HepG2 (cell line): ENCODE results near the gene TBR1. TPM values are rescaled to one million over a fixed set of nuclear protein-coding genes. Genes with fewer than 3 reads are reported as not detected.
A peak's percentile ranks its signal among the peaks of the same experiment; 100 is the strongest.

ENCODE experiments used
- ATAC-seq: fragments of 200-7000 bp; cut with Tn5 transposase; 3 replicates; pipeline ENCODE4 v1.9.1; 2020; ENCODE audit warnings: mild to moderate bottlenecking, moderate library complexity
- BruUV-seq: library from RNA; stranded (reverse); fragments of 400-500 nt; replicated peaks from 2 replicates; lab custom pipeline; 2021; lab: Mats Ljungman, UMichigan
- CTCF ChIA-PET: fragments of 300-600 bp; formaldehyde crosslinking; extraction: SDS; loops from one replicate; lab custom pipeline; 2021; ENCODE audit warnings: low total read pairs, inconsistent platforms, low intra/inter-chr PET ratio; lab: Yijun Ruan, JAX
- POLR2A ChIA-PET: fragments of 350-600 bp; sonication (Branson Sonifier 250); formaldehyde crosslinking; loops from one replicate; lab custom pipeline; 2020; ENCODE audit warnings: antibody characterized with exemption, inconsistent platforms; lab: Yijun Ruan, JAX
- DNase-seq: peaks from one replicate; pipeline ENCODE4 v3.0.0-alpha.2; 2015; ENCODE audit warnings: low spot score
- FAIRE-seq: peaks from 3 replicates; lab custom pipeline; 2011; peaks lifted over from hg19 to GRCh38; lab: Jason Lieb, UNC
- H2AFZ ChIP-seq: one replicate; pipeline ENCODE4 v1.6.1; 2011; ENCODE audit warnings: low read length, inconsistent platforms
- H3K27ac ChIP-seq: fragments of 300-600 bp; 3 replicates; pipeline ENCODE4 v1.8.0; 2011; ENCODE audit warnings: mixed run types, mild to moderate bottlenecking, mixed read lengths, low read length, inconsistent platforms; ENCODE audit not compliant: insufficient read depth; ENCODE audit errors: extremely low read length
- H3K27me3 ChIP-seq, 2 experiments: fragments of 200-600 bp in 1 of 2; 2 replicates in 1 of 2; 3 replicates in 1 of 2; pipeline versions ENCODE4 v1.6.0 to v1.8.0; 2011; ENCODE audit warnings: low read length in 2 of 2, mild to moderate bottlenecking in 2 of 2, moderate library complexity in 2 of 2, inconsistent platforms in 1 of 2; ENCODE audit not compliant: insufficient read depth in 2 of 2, control insufficient read depth in 1 of 2
- H3K36me3 ChIP-seq, 2 experiments: fragments of 200-600 bp in 1 of 2; replicated peaks in 1 of 2; 2 replicates in 1 of 2; 3 replicates in 1 of 2; pipeline versions ENCODE4 v1.5.1 to v1.8.0; 2011; ENCODE audit warnings: low read length in 2 of 2, inconsistent platforms in 1 of 2; ENCODE audit not compliant: insufficient read depth in 2 of 2, control insufficient read depth in 1 of 2
- H3K4me1 ChIP-seq: 2 replicates; pipeline ENCODE4 v1.5.1; 2012; ENCODE audit warnings: low read length, inconsistent platforms; ENCODE audit not compliant: insufficient read depth
- H3K4me2 ChIP-seq: 2 replicates; pipeline ENCODE4 v1.6.0; 2011; ENCODE audit warnings: low read depth, low read length, inconsistent platforms
- H3K4me3 ChIP-seq, 3 experiments: fragments of 200-600 bp in 1 of 3; sonication (generic), shearing (Covaris generic) in 1 of 3; replicated peaks in 1 of 3; 2 replicates each; pipeline ENCODE4 v1.5.1; 2011 to 2016; ENCODE audit warnings: low read length in 3 of 3, inconsistent platforms in 2 of 3, low read depth in 2 of 3, mild to moderate bottlenecking in 2 of 3, control low read depth in 1 of 3, mixed read lengths in 1 of 3; ENCODE audit not compliant: insufficient read depth in 1 of 3
- H3K79me2 ChIP-seq: one replicate; pipeline ENCODE4 v1.6.1; 2011; ENCODE audit warnings: low read length, inconsistent platforms; ENCODE audit not compliant: insufficient read depth
- H3K9ac ChIP-seq: 2 replicates; pipeline ENCODE4 v1.6.0; 2011; ENCODE audit warnings: mild to moderate bottlenecking, low read depth, low read length, inconsistent platforms; ENCODE audit not compliant: insufficient read depth
- H3K9me3 ChIP-seq: 2 replicates; pipeline ENCODE4 v1.5.1; 2012; ENCODE audit warnings: mild to moderate bottlenecking, low read length
- H4K20me1 ChIP-seq: 2 replicates; pipeline ENCODE4 v1.6.0; 2011; ENCODE audit warnings: inconsistent platforms, mild to moderate bottlenecking, low read length, moderate library complexity; ENCODE audit not compliant: insufficient read depth
- ASH2L ChIP-seq: fragments of 300-600, 200-600 bp; sonication (generic); IDR thresholded peaks from 2 replicates; pipeline ENCODE4 v1.7.0; 2017; ENCODE audit warnings: low read depth, mild to moderate bottlenecking, moderate library complexity, mixed read lengths, low read length; ENCODE audit not compliant: insufficient read length
- ATF7-NPFF ChIP-seq: sonication (generic); formaldehyde crosslinking; IDR thresholded peaks from 2 replicates; pipeline ENCODE4 v1.8.1; 2023; ENCODE audit warnings: mild to moderate bottlenecking, low read depth, missing genetic modification reagents, moderate library complexity
- CSRNP1 ChIP-seq: sonication (generic); formaldehyde crosslinking; IDR thresholded peaks from 2 replicates; pipeline ENCODE4 v1.8.1; 2023; ENCODE audit warnings: mild to moderate bottlenecking, missing genetic modification reagents
- EZH2 ChIP-seq: conservative IDR thresholded peaks from 2 replicates; pipeline ENCODE4 v1.6.1; 2012; ENCODE audit warnings: mild to moderate bottlenecking, low read depth, low read length, moderate library complexity
- HIVEP1 ChIP-seq: sonication (generic); formaldehyde crosslinking; IDR thresholded peaks from 2 replicates; pipeline ENCODE4 v1.4.0; 2020; ENCODE audit warnings: mild to moderate bottlenecking, missing genetic modification reagents
- KAT8 ChIP-seq: IDR thresholded peaks from 2 replicates; pipeline ENCODE4 v1.6.1; 2016; ENCODE audit warnings: missing genetic modification reagents, missing compliant biosample characterization
- KDM5B ChIP-seq: sonication (generic); formaldehyde crosslinking; IDR thresholded peaks from 2 replicates; pipeline ENCODE4 v1.4.0; 2020; ENCODE audit warnings: missing genetic modification reagents, mild to moderate bottlenecking, borderline replicate concordance
- MTA3 ChIP-seq: sonication (generic); formaldehyde crosslinking; IDR thresholded peaks from 2 replicates; pipeline ENCODE4 v1.4.0; 2020; ENCODE audit warnings: missing genetic modification reagents
- NFIB ChIP-seq: sonication (generic); formaldehyde crosslinking; IDR thresholded peaks from 2 replicates; pipeline ENCODE4 v1.9.0; 2021; ENCODE audit warnings: missing genetic modification reagents, mild to moderate bottlenecking, borderline replicate concordance
- NR2C2 ChIP-seq: sonication (generic); formaldehyde crosslinking; IDR thresholded peaks from 2 replicates; pipeline ENCODE4 v1.4.0; 2020; ENCODE audit warnings: missing genetic modification reagents, mild to moderate bottlenecking, moderate library complexity, borderline replicate concordance
- PATZ1 ChIP-seq: sonication (generic); formaldehyde crosslinking; IDR thresholded peaks from 2 replicates; pipeline ENCODE4 v1.4.0; 2020; ENCODE audit warnings: missing genetic modification reagents
- SKI ChIP-seq: fragments of 450-650 bp; IDR thresholded peaks from one replicate; pipeline ENCODE4 v1.6.1; 2018; ENCODE audit warnings: mild to moderate bottlenecking; ENCODE audit not compliant: partially characterized antibody
- SYNCRIP ChIP-seq: fragments of 200-400 bp; formaldehyde crosslinking; IDR thresholded peaks from 2 replicates; pipeline ENCODE4 v1.6.1; 2018; ENCODE audit warnings: mild to moderate bottlenecking, low read depth, low read length; ENCODE audit not compliant: insufficient read depth
- TBX2 ChIP-seq: sonication (generic); formaldehyde crosslinking; IDR thresholded peaks from 2 replicates; pipeline ENCODE4 v1.5.0; 2020; ENCODE audit warnings: missing genetic modification reagents, mild to moderate bottlenecking, borderline replicate concordance
- TOPORS ChIP-seq: sonication (generic); formaldehyde crosslinking; IDR thresholded peaks from 2 replicates; pipeline ENCODE4 v1.8.0; 2023; ENCODE audit warnings: mild to moderate bottlenecking, missing genetic modification reagents
- ZNF530 ChIP-seq: sonication (generic); formaldehyde crosslinking; IDR thresholded peaks from 2 replicates; pipeline ENCODE4 v1.5.0; 2020; ENCODE audit warnings: low read depth, mild to moderate bottlenecking, missing genetic modification reagents
- ZNF619 ChIP-seq: sonication (generic); formaldehyde crosslinking; IDR thresholded peaks from 2 replicates; pipeline ENCODE4 v1.4.0; 2020; ENCODE audit warnings: mild to moderate bottlenecking, missing genetic modification reagents
- ZNF766 ChIP-seq: sonication (generic); formaldehyde crosslinking; IDR thresholded peaks from 2 replicates; pipeline ENCODE4 v1.5.0; 2020; ENCODE audit warnings: missing genetic modification reagents, borderline replicate concordance
- ZNF768 ChIP-seq: sonication (generic); formaldehyde crosslinking; IDR thresholded peaks from 2 replicates; pipeline ENCODE4 v1.4.0; 2020; ENCODE audit warnings: missing genetic modification reagents
- ZZZ3 ChIP-seq: sonication (generic); formaldehyde crosslinking; IDR thresholded peaks from 2 replicates; pipeline ENCODE4 v1.4.0; 2020; ENCODE audit warnings: missing genetic modification reagents, mild to moderate bottlenecking, borderline replicate concordance
- WGBS: methylation state at CpG from one replicate; pipeline ENCODE4 v1.1.6; 2017; ENCODE audit warnings: low lambda C conversion rate; 5-methylcytosine and 5-hydroxymethylcytosine counted together
- in situ Hi-C: cut with HindIII; loops from 2 replicates; pipeline ENCODE4 v1.10.0; 2017; ENCODE audit warnings: low pct_unique_long_range_greater_than_20kb; ENCODE audit not compliant: extremely low pct_ligation_motif_present
- intact Hi-C: fragments of 100-400 bp; cut with micrococcal nuclease; formaldehyde crosslinking; loops from one replicate; pipeline ENCODE4 v1.10.0; 2022; ENCODE audit not compliant: unreplicated experiment
- polyA plus RNA-seq, 8 experiments: library from polyadenylated mRNA; depleted of rRNA in 3 of 8; stranded (reverse) in 7 of 8; unstranded in 1 of 8; fragments of >200 nt; fragmentation: Illumina TruSeq in 4 of 8; extraction: Trizol in 4 of 8; gene quantifications; 2 replicates each; pipeline versions ENCODE4 v1.2.1 to v1.2.3, GENCODE V29; 2011 to 2016; ENCODE audit warnings: low read depth in 4 of 8, missing spikeins in 1 of 8, mixed read lengths in 1 of 8; ENCODE audit not compliant: insufficient read depth in 1 of 8
- total RNA-seq, 5 experiments: library from RNA; depleted of rRNA; stranded (reverse); fragments of >200 nt; fragmentation: Illumina TruSeq; extraction: Trizol; gene quantifications; 2 replicates each; pipeline ENCODE4 v1.2.3, GENCODE V29; 2016; ENCODE audit warnings: low read depth in 1 of 5

The TBR1 gene
- total and polyA plus RNA-seq, 2 of the 13 experiments (the other 11 are each of a cell fraction or from before 2014, with no cell fraction given): not detected

- Histone ChIP-seq H3K4me3 (no peak overlapping the region), H4K20me1 (no peaks in the 10 kb centered on the region), H3K4me2 (no peak overlapping the region), H3K9me3 (no peaks in the 10 kb centered on the region), H3K79me2 (no peaks in the 10 kb centered on the region), H3K27me3 (peaks cover 0 to 24% of the 10 kb centered on the region in 2 experiments; a peak in 3 of 5 replicates), H2AFZ (no peak overlapping the region), H3K9ac (no peak overlapping the region), H3K27ac (no peak overlapping the region), H3K4me1 (no peaks in the 10 kb centered on the region), H3K36me3 (no peaks in the 10 kb centered on the region)
- intact Hi-C loops (no loop called here), in situ Hi-C loops (no loop called here)
- TF ChIP-seq ZNF530: no peak
- TF ChIP-seq TOPORS (CRISPR knock-in tag): no peak
- TF ChIP-seq CSRNP1 (CRISPR knock-in tag): no peak
- TF ChIP-seq HIVEP1 (CRISPR knock-in tag): no peak
- TF ChIP-seq MTA3 (CRISPR knock-in tag): no peak
- no peak for TF ChIP-seq PATZ1 (CRISPR knock-in tag)
- TF ChIP-seq ZNF766: no peak
- no peak for TF ChIP-seq ZNF768 (CRISPR knock-in tag)
- no peak for TF ChIP-seq ATF7-NPFF (CRISPR knock-in tag)
- TF ChIP-seq EZH2: no peak
- TF ChIP-seq SYNCRIP: no peak
- TF ChIP-seq KDM5B: no peak
- TF ChIP-seq ASH2L: no peak
- no peak for TF ChIP-seq ZZZ3 (CRISPR knock-in tag)
- no peak for TF ChIP-seq KAT8
- no peak for TF ChIP-seq TBX2 (CRISPR knock-in tag)
- TF ChIP-seq NFIB: no peak
- TF ChIP-seq ZNF619: no peak
- TF ChIP-seq SKI: no peak
- no peak for TF ChIP-seq NR2C2 (CRISPR knock-in tag)
- ChIA-PET CTCF (no interaction called here), POLR2A (no interaction called here)
- BruUV-seq: no TSS peak
- FAIRE-seq (no peak), ATAC-seq (peak; percentile 33; the same call in 1 of the 3 replicates), DNase-seq (no peak)
- WGBS: 77% methylated on average over 45 of the region's 64 CpGs
These were observed 11.8 kb downstream of the TBR1 start for GRCh38 chr2:161427664-161428587.
